ENCODE results near the gene WDR83.
"Not testable (repeated sequence)": the region's sequence is repeated elsewhere in the genome, so short reads cannot be mapped to it uniquely, and the experiment has no call there.

The WDR83 gene

DNA sequence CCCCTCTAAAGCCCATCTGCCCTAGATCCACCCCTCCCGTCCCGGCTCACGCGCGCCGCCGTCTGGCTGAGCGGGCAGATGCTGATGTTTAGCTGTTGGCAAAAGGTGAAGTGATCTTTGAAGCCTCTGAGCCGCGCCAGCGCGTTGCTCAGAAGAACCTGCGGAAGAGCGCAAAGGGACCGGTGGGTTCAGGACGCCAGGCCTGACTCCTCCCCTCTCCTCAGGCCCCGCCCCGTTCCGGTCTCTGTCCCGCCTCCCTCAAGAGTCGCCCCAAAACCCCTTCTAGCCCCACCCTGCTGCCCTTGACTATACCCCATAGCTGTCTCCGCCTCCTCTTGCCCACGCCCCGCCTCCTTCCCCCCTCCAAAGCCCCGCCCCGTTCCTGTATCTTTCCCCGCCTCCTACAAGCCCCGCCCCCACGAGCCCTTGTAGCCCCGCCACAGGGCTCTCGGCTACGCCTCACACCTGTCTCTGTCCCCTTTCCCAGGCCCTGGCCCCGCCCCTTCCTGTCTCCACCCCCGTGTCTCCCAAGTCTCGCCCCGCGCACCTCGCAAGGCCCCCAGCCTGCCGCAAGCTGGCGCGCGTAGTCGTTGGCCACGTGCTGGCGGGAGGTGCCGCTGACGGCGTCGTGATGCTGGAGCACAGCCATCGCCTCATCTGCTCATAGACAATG, 9.6 kb upstream of the WDR83 start:
- no peak for FAIRE-seq

DNA sequence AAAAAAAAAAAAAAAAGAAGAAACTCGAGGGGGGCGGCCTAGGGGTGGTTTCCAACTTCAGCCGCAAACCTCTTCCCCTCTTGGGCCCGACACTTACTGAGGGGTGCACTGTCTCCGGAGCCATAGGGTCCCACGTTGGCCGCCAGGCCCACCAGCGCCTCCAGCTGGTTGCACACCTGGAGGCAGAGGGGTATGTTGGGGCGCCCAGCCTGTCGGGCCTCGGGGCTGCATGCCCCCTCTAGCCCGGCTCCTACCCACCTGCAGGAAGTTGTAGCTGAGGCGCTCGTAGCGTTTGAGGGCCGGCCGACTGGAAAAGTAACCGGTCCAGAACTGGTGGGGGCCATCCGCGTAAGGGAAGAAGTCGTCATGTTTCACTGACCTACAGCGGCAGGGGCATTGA, 8.6 kb upstream of the WDR83 start:
- FAIRE-seq, result no peak

DNA sequence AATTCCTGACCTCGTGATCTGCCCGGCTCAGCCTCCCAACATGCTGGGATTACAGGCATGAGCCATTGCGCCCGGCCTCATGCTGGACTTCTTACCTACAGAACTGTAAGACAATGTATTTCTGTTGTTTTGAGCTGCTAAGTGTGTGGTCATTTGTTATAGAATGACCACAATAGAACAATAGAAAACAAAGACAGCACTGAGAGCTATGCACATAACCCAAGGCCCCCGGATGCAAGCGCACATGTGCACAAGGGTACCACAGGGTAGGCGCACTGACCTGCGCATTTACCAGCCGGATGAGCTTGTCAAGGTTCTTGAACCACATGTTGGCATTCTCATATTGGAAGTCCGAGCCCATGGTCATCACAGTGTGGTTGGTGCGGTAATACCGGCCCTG, 5.6 kb upstream of the WDR83 start:
- FAIRE-seq, result no peak

DNA sequence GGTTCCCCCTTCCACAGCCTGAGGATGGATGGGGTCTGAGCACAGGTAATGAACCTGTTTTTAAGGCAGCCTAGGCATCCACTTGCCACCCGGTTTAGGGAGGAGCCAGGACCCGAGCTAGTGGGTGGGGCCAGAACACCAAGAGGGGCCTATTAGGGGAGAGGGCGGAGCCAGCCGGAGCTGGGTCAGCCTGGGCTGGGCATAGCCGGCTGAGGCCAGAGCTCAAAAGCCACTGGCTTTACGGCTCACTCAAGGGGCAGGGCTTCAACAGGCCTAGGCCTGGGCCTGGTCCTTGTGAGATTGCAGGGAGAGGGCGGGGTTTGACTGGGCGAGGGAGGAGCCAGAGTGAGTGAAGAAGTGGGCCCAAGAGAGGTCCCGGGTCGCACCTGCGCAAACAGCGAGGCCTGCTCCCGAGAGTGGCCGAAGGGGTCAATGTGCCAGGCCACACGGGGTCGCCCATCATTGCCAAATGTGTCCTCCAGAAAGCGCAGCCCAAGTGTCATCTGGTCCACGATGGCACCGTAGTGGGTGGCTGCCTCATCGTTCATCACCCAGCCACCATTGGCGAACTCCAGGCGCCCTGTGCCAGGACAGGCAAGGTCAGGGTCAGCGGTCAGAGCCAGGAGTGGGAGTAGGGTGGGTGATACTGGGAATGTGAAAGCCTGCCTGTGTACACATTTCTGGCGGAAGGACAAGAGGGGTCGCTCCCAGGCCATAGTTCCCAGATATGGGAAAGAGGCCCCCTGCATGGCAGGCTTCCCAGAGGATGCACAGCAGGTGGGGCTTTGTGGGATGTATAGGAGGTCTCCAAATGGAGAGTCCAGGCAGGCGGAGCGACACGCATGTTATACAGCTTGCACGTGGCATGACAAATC, 2.0 kb upstream of the WDR83 start:
- FAIRE-seq, result no peak

DNA sequence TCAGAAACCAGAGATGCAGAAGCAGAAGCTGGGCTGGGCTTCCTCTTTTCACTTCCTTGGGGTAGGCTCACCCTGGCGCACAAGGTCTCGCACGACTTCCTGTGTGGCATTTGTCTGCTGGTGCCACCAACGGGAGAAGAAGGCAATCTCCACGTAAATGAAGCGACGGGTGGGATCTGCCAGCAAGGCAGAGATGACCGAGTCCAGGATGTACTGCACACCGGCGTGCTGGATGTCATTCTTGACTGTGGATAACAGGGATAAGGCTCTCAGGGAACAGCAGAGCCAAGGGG, 1.4 kb upstream of the WDR83 start:
- no peak for FAIRE-seq

DNA sequence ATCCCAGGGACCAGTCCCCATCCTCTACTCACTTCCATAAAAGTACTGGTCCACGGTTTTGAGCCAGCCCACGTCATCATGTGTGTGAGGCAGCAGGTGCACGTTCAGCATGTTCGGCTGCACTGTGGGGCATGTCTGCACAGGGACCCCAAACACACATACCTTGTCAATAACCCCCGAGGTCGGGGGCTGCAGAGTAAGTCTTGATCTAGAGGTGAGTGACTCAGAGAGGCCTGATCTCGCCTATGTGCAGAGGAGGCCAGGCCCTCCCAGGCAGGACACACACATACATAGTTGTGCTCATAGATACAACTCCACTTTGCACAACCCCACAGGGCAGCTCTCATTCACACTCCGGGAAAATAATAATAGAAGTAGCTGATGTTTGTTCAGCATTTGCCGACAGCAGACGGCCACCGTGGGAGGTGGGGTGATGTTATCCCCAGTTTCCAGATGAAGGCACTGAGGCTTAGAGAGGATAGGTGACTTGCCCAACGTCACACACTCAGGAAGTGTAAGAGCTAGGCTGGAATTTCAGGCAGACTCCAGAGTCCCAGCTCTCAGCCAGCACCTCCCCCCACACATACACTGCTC, 839 bp upstream of the WDR83 start:
- no peak for FAIRE-seq

DNA sequence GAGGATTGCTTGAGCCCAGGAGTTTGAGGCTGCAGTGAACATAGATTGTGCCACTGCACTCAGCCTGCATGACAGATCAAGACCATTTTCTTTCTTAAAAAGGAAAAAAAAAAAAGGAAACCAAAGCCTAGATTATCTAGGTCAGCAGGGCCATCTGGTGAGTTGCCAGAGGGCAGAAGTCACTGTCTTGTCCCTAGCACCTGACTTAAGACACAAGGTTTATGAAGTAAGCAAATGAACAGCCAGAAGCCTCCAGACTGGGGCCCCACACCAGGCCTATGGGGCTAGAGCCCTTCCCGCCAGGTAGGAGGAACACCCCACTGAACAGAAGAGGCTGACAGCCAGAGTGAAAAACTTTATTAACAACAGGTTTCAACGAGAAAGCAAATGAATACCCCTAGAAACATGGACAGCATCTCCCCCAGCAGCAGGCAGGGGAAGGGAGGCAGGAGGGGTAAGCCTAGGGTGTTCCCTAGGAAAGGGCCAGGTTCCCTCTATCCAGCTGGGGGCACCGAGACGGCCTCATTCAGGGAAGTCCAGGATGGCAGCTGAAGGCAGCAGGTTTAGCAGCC, 1.2 kb downstream of the WDR83 start:
- no peak for FAIRE-seq

DNA sequence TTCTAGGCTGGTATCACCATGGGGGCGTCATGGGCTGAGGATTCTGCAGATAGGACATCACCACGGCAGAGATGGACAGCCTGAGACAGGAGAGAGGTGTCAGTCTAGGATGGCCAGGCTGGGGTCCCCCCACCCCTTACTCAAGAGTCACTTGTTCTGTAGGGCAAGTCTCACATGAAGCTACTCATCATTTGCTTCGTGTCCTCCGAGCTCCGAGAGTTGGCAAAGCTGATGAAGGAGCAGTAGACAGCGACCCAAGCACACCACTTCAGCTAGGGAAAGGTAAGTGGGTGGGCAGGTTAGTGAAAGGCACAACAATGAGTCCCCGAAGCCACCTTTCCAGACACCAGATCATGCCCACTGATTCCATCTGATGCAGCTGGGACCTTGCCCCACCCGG, 1.7 kb downstream of the WDR83 start:
- no peak for FAIRE-seq

DNA sequence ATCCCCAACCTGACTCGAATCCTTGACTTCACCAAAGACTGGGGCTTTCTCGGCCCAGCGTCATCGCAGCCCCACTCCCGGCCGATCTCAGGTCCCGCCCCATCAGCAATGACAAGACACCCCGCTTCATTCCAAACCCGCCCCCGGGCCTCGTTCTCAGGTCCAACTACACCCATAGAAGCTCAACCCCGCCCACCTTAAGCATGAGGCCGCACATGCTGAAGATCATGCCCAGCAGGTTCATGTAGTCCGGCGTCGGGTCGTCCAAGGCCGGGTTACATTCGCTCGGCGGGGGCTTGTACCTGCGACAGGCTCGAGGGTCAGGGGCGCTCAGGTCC, 2.3 kb downstream of the WDR83 start:
- no peak for FAIRE-seq

DNA sequence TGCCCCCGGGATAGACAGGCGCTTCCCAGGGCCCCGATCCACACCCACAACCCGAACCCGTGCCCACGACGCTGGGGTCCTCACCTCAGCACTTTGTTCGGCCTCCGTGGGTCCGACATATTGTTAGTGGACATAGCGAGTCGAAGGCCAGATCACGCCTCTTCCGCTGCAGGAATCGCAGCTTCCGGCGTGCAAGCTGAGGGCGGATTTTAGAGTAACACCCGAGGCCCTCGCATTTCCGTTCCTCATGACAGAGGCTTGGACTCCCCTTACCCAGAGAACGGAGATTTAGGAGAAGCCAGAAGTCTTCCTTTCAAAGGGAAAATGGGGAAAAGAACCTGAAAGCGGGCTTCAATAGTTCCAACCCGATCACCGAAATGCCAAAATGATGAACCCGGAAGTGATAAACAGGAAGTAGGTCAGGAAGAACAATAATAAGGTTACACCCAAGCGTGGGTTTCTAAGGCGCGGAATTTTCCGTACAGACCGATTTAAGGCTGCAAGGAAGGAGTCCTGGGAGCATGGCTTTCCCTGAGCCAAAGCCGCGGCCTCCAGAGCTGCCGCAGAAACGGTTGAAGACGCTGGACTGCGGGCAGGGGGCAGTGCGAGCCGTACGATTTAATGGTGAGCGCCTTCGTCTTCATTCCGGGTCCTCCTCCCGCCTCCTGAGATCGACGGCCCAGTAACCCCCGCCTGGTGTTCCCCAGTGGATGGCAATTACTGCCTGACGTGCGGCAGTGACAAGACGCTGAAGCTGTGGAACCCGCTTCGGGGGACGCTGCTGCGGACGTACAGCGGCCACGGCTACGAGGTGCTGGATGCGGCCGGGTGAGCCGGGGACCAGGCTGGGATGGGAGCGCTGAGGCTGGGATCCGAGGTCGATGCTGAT, 2.9 kb downstream of the WDR83 start:
- no peak for FAIRE-seq

DNA sequence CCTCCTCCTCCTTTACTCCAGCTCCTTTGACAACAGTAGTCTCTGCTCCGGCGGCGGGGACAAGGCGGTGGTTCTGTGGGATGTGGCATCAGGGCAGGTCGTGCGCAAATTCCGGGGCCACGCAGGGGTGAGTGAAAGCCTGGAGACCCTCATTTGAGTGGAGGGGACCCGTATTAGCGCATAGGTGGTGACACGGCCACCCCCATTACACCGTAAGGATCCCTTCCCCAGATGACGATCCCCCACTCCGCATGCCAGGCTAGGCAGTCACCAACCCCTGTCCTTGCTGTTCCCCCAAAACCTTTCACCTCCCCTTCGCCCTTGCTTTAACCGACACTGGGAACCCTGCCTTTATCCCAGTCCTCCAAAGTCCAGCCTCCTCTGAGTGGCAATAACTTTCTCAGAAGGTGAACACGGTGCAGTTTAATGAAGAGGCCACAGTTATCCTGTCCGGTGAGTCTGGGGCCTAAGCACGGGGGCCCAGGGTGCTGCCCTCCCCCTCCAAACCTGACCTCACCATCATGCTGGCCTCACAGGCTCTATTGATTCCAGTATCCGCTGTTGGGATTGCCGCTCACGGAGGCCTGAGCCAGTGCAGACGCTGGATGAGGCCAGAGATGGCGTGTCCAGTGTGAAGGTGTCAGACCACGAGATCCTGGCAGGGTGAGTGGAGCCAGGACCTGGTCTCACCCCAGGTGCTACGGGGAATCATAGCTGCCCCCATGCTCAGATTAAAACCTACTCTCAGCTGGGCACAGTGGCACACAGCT, 3.7 kb downstream of the WDR83 start:
- no peak for FAIRE-seq

DNA sequence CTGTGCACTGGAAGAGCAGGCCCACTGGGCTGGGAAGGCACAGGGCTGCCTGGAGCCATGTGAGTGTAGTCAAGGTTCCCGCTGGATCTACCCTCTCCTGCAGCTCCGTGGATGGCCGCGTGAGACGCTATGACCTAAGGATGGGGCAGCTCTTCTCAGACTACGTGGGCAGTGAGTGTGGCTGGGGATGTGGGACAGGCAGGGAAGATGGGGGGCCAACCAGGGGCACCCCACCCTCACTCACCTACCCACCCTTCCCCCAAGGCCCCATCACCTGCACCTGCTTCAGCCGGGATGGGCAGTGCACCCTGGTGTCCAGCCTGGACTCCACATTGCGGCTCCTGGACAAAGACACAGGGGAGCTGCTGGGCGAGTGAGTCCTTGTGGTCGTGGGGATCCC, 6.1 kb downstream of the WDR83 start:
- FAIRE-seq, result no peak

DNA sequence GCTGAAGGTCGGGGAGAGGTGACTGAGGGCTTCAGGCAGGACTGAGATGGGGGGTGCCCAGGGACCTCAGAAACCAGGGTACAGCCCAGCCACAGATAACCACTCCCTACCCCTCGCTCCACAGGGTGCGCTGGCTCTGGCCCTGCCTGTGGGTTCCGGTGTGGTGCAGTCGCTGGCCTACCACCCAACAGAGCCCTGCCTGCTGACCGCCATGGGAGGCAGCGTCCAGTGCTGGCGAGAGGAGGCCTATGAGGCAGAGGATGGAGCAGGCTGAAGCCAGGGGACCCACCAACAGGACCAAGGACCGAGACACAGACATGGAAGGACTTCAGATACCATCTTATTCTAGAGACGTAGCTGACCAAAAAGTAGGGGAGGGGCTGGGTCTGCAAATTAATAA, 8.8 kb downstream of the WDR83 start:
- no peak for FAIRE-seq

DNA sequence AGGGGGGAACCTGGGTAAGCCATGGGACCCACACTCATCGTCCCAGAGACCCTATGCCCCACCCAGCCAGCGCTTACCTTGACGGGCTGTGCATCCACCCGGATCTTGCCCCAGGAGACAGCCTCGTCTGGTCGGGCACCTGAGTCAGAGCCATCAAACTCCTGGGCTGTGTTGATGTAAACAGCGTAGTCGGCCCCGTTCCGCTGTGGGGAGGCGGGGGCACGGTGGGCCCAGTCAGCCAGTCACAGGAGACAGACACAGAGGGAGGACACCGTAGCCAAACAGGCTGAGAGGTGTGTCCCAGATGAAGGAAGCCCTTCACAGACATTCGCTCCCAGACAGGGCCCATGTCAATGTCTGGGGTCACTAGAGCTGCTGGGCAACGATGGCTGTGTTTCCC, 9.3 kb downstream of the WDR83 start:
- no peak for FAIRE-seq

DNA sequence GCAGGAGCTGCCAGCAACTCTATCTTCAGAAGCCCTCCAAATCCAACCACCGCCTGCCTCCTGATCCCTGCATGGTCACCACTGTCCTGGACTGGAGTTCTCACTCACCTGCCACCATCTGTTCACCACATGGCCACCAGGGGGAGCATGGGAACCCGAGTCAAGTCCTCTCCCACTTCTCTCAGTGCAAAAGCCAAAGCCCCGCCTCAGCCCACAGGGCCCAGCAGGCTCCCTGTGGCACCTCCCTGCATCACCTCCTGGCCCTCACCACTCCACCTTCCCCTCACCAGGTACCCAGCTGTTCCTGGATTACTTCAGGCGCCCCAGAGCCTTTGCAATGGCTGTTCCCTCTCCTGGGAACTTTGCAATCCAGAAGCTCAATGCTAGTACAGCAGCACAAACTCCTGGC, 9.8 kb downstream of the WDR83 start:
- no peak for FAIRE-seq

DNA sequence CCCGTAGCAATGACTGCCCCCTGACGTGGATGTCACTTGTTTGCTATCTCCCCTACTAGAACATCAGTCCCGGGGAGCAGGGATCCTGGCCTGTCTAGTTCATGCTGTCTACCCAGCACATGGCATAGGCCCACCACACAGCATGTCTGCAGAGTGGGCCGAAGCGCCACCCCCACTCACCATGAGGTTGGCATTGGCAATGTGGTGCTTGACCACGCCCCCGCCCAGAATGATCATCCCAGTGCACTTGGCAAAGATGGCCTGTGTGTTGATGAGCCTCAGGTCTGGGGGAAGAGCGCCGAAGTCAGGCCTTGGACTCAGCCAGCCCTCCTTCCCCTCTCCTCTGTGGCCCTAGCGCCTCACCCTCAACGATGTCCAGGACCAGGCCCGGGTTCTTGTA, 10.3 kb downstream of the WDR83 start:
- FAIRE-seq, result no peak

DNA sequence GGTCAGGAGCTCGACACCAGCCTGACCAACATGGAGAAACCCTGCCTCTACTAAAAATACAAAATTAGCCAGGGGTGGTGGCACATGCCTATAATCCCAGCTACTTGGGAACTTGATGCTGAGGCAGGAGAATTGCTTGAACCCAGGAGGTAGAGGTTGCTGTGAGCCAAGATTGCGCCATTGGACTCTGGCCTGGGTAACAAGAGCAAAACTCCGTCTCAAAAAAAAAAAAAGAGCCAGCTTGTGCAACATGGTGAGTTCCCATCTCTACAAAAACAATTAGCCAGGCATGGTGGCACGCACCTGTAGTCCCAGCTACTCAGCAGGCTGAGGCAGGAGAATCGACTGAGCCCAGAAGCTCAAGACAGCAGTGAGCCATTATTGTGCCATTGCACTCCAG, 11.4 kb downstream of the WDR83 start:
- FAIRE-seq, result not testable (repeated sequence)

DNA sequence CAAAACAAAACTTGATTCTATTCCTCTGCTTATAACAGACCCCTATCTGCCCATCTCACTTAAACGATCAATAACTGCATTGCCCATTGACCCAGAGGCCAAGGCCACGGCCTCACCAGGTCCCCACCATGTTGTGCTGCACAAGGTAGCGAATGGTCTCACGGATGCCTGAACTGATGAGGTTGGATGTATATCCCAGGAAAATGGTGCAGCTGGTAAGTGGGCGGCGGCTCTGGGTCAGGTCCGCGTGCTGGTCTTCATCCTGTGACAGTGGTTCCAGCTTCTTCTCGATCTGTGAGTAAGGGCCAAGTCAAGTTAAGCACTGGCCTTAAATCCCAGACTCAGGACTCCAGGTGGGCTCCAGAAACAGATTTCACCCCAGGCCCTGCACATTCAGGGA, 13.4 kb downstream of the WDR83 start:
- FAIRE-seq, result no peak

DNA sequence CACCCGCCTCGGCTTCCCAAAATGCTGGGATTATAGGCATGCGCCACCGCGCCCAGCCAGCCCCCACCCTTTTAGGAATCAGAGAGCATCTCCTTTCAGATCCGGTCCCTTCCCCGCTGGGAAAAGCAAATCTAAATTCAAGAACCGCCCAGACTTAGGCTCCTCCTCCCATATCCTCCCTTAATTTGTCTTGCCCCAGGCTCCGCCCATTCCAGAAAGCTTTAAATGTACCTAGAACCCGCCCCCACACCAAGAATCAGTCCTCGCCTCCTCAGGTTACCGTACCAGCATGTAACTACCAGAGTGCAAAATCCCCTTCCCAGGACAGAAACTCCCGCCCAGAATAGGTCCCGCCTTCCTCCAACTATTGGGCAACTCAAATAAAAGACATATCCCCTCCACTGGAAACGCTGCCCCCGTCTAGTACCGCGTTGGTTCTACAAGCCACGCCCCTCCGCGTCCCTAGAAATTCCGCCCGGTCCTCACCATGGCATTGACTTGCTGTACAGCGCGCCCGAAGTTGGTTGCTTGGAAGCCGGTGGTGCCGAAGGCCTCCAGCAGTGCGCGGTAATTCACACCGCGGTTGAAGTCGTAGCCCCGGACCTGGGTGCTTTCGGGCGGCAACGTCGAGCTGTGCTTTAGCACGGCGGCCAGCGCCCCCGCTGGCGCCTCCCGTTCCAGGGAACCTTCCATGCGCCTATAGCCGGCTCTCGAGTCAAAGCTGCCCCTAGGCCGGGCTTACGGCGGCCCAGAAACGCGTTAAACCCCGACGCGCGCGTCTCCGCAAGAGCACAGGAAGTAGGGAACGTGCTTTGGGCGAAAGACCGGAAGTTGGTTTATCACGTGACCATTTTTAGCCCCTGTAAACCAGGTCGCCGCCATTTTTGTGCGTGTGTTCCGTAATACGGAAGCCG, 14.7 kb downstream of the WDR83 start, which contains the start of gene DHPS:
Gene DHPS (minus strand): TSS at position 807 of the 914 bp plus-strand sequence. CDS start 114 bp downstream, at position 693.
- FAIRE-seq, result no peak

DNA sequence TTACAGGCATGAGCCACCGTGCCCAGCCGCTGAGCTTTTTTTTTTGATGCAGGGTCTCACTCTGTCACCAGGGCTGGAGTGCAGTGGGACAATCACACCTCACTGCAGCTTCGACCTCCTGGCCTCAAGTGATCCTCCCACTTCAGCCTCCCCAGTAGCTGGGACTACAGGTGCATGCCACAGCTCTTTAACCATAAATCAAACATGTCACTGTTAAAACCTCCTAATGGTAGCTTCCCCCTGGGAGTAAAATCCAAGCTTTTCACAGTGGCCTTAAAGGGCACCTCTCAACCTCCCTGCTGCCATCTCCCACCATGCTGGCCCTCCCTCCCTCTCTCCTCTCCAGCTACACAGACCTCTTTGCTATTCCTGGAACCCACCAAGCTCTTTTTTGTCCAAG, 19.2 kb downstream of the WDR83 start:
- no peak for FAIRE-seq

Data from colon (tissue), 2 donors.